ENCODE measurements around the gene DHX38.

DHX38 gene

GRCh38 chr16:72113616-72113945 lies 19.9 kb downstream of the DHX38 start:
- in situ Hi-C loops (cut with HindIII; ENCODE audit: low sequenced_read_pairs), result no loop called here

GRCh38 chr16:72120026-72120425 lies 26.4 kb downstream of the DHX38 start:
- in situ Hi-C loops (cut with HindIII; ENCODE audit: low sequenced_read_pairs), result loop anchor here (10.0 kb wide), 1 partner anchor 1435 kb away; no protein-coding TSS in a partner anchor

- in situ Hi-C loops (cut with HindIII; ENCODE audit: low sequenced_read_pairs), result loop anchor here (10.0 kb wide), 1 partner anchor 1432 kb away; no protein-coding TSS in a partner anchor
Measured at GRCh38 chr16:72122308-72122707, 28.7 kb downstream of the DHX38 start.

- in situ Hi-C loops (cut with HindIII; ENCODE audit: low sequenced_read_pairs), result loop anchor here (10.0 kb wide), 1 partner anchor 1432 kb away; no protein-coding TSS in a partner anchor
Measured at GRCh38 chr16:72122916-72123315, 29.3 kb downstream of the DHX38 start.

GRCh38 chr16:72123426-72123825 lies 29.8 kb downstream of the DHX38 start:
- in situ Hi-C loops (cut with HindIII; ENCODE audit: low sequenced_read_pairs), result loop anchor here (10.0 kb wide), 1 partner anchor 1431 kb away; no protein-coding TSS in a partner anchor

- in situ Hi-C loops (cut with HindIII; ENCODE audit: low sequenced_read_pairs), result loop anchor here (10.0 kb wide), 1 partner anchor 1431 kb away; no protein-coding TSS in a partner anchor
Measured at GRCh38 chr16:72124148-72124547, 30.5 kb downstream of the DHX38 start.

GRCh38 chr16:72124761-72125634 lies 31.4 kb downstream of the DHX38 start:
- in situ Hi-C loops (cut with HindIII; ENCODE audit: low sequenced_read_pairs), result loop anchor here (10.0 kb wide), 1 partner anchor 1430 kb away; no protein-coding TSS in a partner anchor

GRCh38 chr16:72125635-72126428 lies 32.2 kb downstream of the DHX38 start:
- in situ Hi-C loops (cut with HindIII; ENCODE audit: low sequenced_read_pairs), result loop anchor here (10.0 kb wide), 1 partner anchor 1429 kb away; no protein-coding TSS in a partner anchor

GRCh38 chr16:72126429-72126765 lies 32.8 kb downstream of the DHX38 start:
- in situ Hi-C loops (cut with HindIII; ENCODE audit: low sequenced_read_pairs), result loop anchor here (10.0 kb wide), 1 partner anchor 1428 kb away; no protein-coding TSS in a partner anchor

- in situ Hi-C loops (cut with HindIII; ENCODE audit: low sequenced_read_pairs), result loop anchor here (10.0 kb wide), 1 partner anchor 1426 kb away; no protein-coding TSS in a partner anchor
Measured at GRCh38 chr16:72128701-72129100, 35.1 kb downstream of the DHX38 start.

- in situ Hi-C loops (cut with HindIII; ENCODE audit: low sequenced_read_pairs), result loop anchor here (10.0 kb wide), 1 partner anchor 1425 kb away; no protein-coding TSS in a partner anchor
Measured at GRCh38 chr16:72129976-72130656, 36.5 kb downstream of the DHX38 start.

GRCh38 chr16:72131036-72131435 lies 37.4 kb downstream of the DHX38 start:
- in situ Hi-C loops (cut with HindIII; ENCODE audit: low sequenced_read_pairs), result no loop called here

GRCh38 chr16:72132726-72133125 lies 39.1 kb downstream of the DHX38 start:
- in situ Hi-C loops (cut with HindIII; ENCODE audit: low sequenced_read_pairs), result no loop called here

GRCh38 chr16:72134507-72134906 lies 40.9 kb downstream of the DHX38 start:
- in situ Hi-C loops (cut with HindIII; ENCODE audit: low sequenced_read_pairs), result no loop called here

- in situ Hi-C loops (cut with HindIII; ENCODE audit: low sequenced_read_pairs), result no loop called here
Measured at GRCh38 chr16:72137380-72138063, 43.9 kb downstream of the DHX38 start.

- in situ Hi-C loops (cut with HindIII; ENCODE audit: low sequenced_read_pairs), result no loop called here
Measured at GRCh38 chr16:72138064-72138572, 44.5 kb downstream of the DHX38 start.

- in situ Hi-C loops (cut with HindIII; ENCODE audit: low sequenced_read_pairs), result no loop called here
Measured at GRCh38 chr16:72139908-72140307, 46.3 kb downstream of the DHX38 start.

- in situ Hi-C loops (cut with HindIII; ENCODE audit: low sequenced_read_pairs), result no loop called here
Measured at GRCh38 chr16:72142476-72142875, 48.8 kb downstream of the DHX38 start.

GRCh38 chr16:72149676-72150464 lies 56.2 kb downstream of the DHX38 start:
- in situ Hi-C loops (cut with HindIII; ENCODE audit: low sequenced_read_pairs), result no loop called here
